CD14-positive monocyte (primary cell): Measurements from ENCODE around the gene CHID1. TPM values are rescaled to one million over a fixed set of nuclear protein-coding genes. Genes with fewer than 3 reads are reported as not detected.

Experiments
- DNase-seq, 3 donors: peaks; one replicate each; pipeline ENCODE4 v3.0.0-alpha.2; 2011 to 2022
- H2AFZ ChIP-seq: 2 replicates; pipeline ENCODE4 v1.6.0; 2012; ENCODE audit warnings: mild to moderate bottlenecking, low read depth, low read length, inconsistent platforms; ENCODE audit not compliant: insufficient read depth, poor library complexity, severe bottlenecking
- H3K27ac ChIP-seq, 2 donors: 1 replicate in 1 of 2; 2 replicates in 1 of 2; pipeline ENCODE4 v1.5.1; 2012 to 2013; ENCODE audit warnings: low read length in 2 of 2, control low read depth in 1 of 2, inconsistent platforms in 1 of 2, low read depth in 1 of 2, mild to moderate bottlenecking in 1 of 2
- H3K27me3 ChIP-seq, 2 donors: one replicate each; pipeline versions ENCODE4 v1.6.0 to v1.6.1; 2011 to 2013; ENCODE audit warnings: low read length in 2 of 2; ENCODE audit not compliant: control insufficient read depth in 2 of 2, insufficient read depth in 2 of 2
- H3K36me3 ChIP-seq, 2 donors: replicated peaks in 1 of 2; 1 replicate in 1 of 2; 2 replicates in 1 of 2; pipeline versions ENCODE4 v1.5.1 to v1.6.1; 2012 to 2013; ENCODE audit warnings: low read length in 2 of 2, control low read depth in 1 of 2, inconsistent platforms in 1 of 2, mild to moderate bottlenecking in 1 of 2; ENCODE audit not compliant: insufficient read depth in 2 of 2, control insufficient read depth in 1 of 2
- H3K4me1 ChIP-seq, 2 donors: 1 replicate in 1 of 2; 2 replicates in 1 of 2; pipeline versions ENCODE4 v1.5.1 to v1.6.1; 2012 to 2013; ENCODE audit warnings: low read length in 2 of 2, control low read depth in 1 of 2, inconsistent platforms in 1 of 2, mild to moderate bottlenecking in 1 of 2, moderate library complexity in 1 of 2; ENCODE audit not compliant: insufficient read depth in 2 of 2, control insufficient read depth in 1 of 2
- H3K4me2 ChIP-seq: replicated peaks from 2 replicates; pipeline ENCODE3; 2012; ENCODE audit warnings: low read length, moderate library complexity, mild to moderate bottlenecking; ENCODE audit not compliant: poor library complexity, severe bottlenecking; ENCODE audit errors: extremely low read depth
- H3K4me3 ChIP-seq, 3 experiments: fragments of 200-600 bp in 1 of 3; sonication (generic) in 1 of 3; replicated peaks in 1 of 3; 1 replicate in 2 of 3; 2 replicates in 1 of 3; pipeline ENCODE4 v1.5.1; 2011 to 2013; ENCODE audit warnings: low read length in 3 of 3, mild to moderate bottlenecking in 3 of 3, control low read depth in 2 of 3, low read depth in 2 of 3, inconsistent platforms in 1 of 3, moderate library complexity in 1 of 3
- H3K79me2 ChIP-seq: 2 replicates; pipeline ENCODE4 v1.6.0; 2012; ENCODE audit warnings: mild to moderate bottlenecking, control low read depth, inconsistent platforms, low read length, moderate library complexity; ENCODE audit not compliant: insufficient read depth
- H3K9ac ChIP-seq: 2 replicates; pipeline ENCODE4 v1.6.0; 2017; ENCODE audit warnings: low read length, mild to moderate bottlenecking; ENCODE audit not compliant: insufficient read depth, poor library complexity, severe bottlenecking
- H3K9me3 ChIP-seq, 2 donors: replicated peaks in 1 of 2; 1 replicate in 1 of 2; 2 replicates in 1 of 2; pipeline versions ENCODE4 v1.5.1 to v1.6.1; 2012 to 2013; ENCODE audit warnings: low read length in 2 of 2, control low read depth in 1 of 2; ENCODE audit not compliant: control insufficient read depth in 1 of 2, insufficient read depth in 1 of 2
- H4K20me1 ChIP-seq: 2 replicates; pipeline ENCODE4 v1.6.0; 2012; ENCODE audit warnings: mild to moderate bottlenecking, low read length, control low read depth, moderate library complexity; ENCODE audit not compliant: insufficient read depth
- H3K27ac Mint-ChIP-seq, 7 donors: one replicate each; pipeline ENCODE4 v1.8.0; 2020; ENCODE audit warnings: mild to moderate bottlenecking in 7 of 7, mixed read lengths in 7 of 7, moderate library complexity in 6 of 7, inconsistent platforms in 2 of 7
- H3K27me3 Mint-ChIP-seq, 3 donors: one replicate each; pipeline ENCODE4 v1.8.0; 2021 to 2022; ENCODE audit warnings: low read depth in 3 of 3, mild to moderate bottlenecking in 3 of 3, mixed read lengths in 3 of 3, moderate library complexity in 3 of 3, inconsistent platforms in 1 of 3
- H3K36me3 Mint-ChIP-seq, 2 donors: one replicate each; pipeline ENCODE4 v1.8.0; 2020; ENCODE audit warnings: mixed read lengths in 2 of 2, inconsistent platforms in 1 of 2, mild to moderate bottlenecking in 1 of 2
- H3K4me1 Mint-ChIP-seq: one replicate; pipeline ENCODE4 v1.8.0; 2020; ENCODE audit warnings: mild to moderate bottlenecking, mixed read lengths
- H3K4me3 Mint-ChIP-seq, 2 donors: one replicate each; pipeline ENCODE4 v1.8.0; 2020; ENCODE audit warnings: mild to moderate bottlenecking in 2 of 2, mixed read lengths in 2 of 2, moderate library complexity in 1 of 2
- H3K9me3 Mint-ChIP-seq, 7 donors: one replicate each; pipeline ENCODE4 v1.8.0; 2020 to 2022; ENCODE audit warnings: mixed read lengths in 7 of 7, mild to moderate bottlenecking in 6 of 7, moderate library complexity in 6 of 7, inconsistent platforms in 2 of 7
- WGBS: methylation state at CpG from one replicate; pipeline ENCODE4 v1.1.5; 2013; ENCODE audit warnings: missing lambda C conversion rate; ENCODE audit not compliant: insufficient coverage; 5-methylcytosine and 5-hydroxymethylcytosine counted together
- intact Hi-C, 2 donors: fragments of 100-400 bp; cut with micrococcal nuclease; formaldehyde crosslinking; loops; one replicate each; pipeline versions ENCODE4 v1.15.0 to v1.15.1; 2023
- polyA plus RNA-seq, 3 donors: library from polyadenylated mRNA; depleted of rRNA in 1 of 3; unstranded in 2 of 3; stranded (reverse) in 1 of 3; fragments of 300-500 nt in 2 of 3; fragments of >200 nt in 1 of 3; fragmentation: Illumina TruSeq in 2 of 3; gene quantifications; 1 replicate in 2 of 3; 2 replicates in 1 of 3; pipeline ENCODE4 v1.2.3, GENCODE V29; 2012 to 2021
- TF ChIP-seq, protein P1 (sequence below): fragments of 200-600 bp; IDR thresholded peaks from one replicate; pipeline ENCODE4 v1.8.0; 2022; ENCODE audit warnings: antibody characterized with exemption, mild to moderate bottlenecking

Gene CHID1
- polyA plus RNA-seq, 3 donors = 23.2 to 45.4 (median 45.0) TPM

DNA sequence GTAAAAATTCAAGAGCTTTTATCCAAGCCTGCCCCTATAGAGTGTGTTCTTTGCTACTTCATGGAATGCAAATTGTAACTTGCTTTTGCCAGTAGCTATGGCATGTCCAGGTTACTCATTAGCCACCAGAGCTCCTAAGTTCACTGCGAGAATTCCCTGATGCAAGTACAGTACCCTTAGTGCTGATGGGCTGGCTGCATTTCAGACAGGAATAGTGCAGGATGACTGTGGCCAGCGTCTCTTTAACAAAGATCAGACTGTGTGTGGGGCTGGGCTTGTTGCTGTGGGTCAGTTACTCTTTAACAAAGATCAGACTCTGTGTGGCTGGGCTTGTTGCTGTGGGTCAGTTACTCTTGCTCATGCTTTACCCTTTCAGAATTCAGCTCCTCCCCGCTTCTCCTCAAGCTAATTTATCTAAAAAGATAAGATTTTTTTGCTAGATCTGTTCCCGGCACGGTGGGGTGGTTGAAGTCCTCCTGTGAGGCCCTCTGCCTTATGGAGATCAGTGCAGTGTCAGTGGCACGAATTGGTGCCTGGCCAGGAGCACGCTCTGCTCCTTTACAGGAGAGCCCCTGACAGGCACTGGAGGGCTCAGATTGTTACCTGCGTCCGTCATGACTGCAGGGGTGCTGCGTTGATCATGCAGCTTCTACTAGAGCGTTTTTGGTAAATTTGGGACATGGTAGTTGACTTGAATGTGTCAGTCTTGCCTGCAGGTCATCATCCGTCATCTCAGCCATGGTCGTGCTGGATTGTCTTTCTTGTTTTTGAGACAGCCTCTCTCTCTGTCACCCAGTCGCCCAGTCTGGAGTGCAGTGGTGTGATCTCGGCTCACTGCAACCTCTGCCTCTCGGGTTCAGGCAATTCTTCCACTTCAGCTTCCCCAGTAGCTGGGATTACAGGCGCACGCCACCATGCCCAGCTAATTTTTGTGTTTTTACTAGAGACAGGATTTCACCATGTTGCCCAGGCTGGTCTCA lies 42.1 kb upstream of the CHID1 start:
- Histone ChIP-seq H3K9me3 (peaks cover 15% of the 10 kb centered on the region in 2 donors), H3K27ac (no peak overlapping the region), H3K9ac (no peak overlapping the region), H3K4me2 (no peak overlapping the region), H3K79me2 (peaks cover 29% of the 10 kb centered on the region), H3K27me3 (no peaks in the 10 kb centered on the region), H2AFZ (no peak overlapping the region), H3K4me1 (no peaks in the 10 kb centered on the region), H4K20me1 (peaks cover 72% of the 10 kb centered on the region), H3K36me3 (peaks cover 0 to 24% of the 10 kb centered on the region in 2 donors), H3K4me3 (no peak overlapping the region)
- Mint-ChIP-seq H3K27me3 (peaks cover 0 to 2% (median 1%) of the 10 kb centered on the region in 3 donors), H3K4me3 (no peak overlapping the region), H3K27ac (peak overlapping the region in 1 of 7 donors; percentile 10), H3K36me3 (peaks cover 21 to 53% of the 10 kb centered on the region in 2 donors), H3K4me1 (peaks cover 17% of the 10 kb centered on the region), H3K9me3 (peaks cover 12 to 20% (median 17%) of the 10 kb centered on the region in 7 donors)
- WGBS = 100% methylated on average over 15 of the region's 18 CpGs
- TF ChIP-seq, protein P1, sequence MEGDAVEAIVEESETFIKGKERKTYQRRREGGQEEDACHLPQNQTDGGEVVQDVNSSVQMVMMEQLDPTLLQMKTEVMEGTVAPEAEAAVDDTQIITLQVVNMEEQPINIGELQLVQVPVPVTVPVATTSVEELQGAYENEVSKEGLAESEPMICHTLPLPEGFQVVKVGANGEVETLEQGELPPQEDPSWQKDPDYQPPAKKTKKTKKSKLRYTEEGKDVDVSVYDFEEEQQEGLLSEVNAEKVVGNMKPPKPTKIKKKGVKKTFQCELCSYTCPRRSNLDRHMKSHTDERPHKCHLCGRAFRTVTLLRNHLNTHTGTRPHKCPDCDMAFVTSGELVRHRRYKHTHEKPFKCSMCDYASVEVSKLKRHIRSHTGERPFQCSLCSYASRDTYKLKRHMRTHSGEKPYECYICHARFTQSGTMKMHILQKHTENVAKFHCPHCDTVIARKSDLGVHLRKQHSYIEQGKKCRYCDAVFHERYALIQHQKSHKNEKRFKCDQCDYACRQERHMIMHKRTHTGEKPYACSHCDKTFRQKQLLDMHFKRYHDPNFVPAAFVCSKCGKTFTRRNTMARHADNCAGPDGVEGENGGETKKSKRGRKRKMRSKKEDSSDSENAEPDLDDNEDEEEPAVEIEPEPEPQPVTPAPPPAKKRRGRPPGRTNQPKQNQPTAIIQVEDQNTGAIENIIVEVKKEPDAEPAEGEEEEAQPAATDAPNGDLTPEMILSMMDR = no peak
- intact Hi-C loops = no loop called here
- DNase-seq = no peak

DNA sequence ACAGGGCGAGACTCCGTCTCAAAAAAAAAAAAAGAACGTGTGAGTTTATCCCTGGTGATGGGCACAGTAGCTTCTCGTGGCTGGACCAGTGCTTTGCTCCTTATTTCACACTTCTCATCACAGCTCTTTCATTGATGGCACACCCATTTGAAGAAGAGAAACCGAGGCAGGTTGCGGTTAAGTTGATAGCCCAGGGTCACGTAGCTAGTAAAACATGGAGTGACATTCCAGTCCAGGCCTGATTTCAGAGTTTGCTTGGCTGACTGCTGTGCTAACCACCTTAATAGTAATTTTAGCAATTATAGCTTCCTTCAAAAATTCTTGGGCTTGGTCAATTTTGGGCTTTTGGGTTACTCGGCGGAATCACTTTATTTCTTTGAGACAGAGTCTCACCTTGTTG lies 40.9 kb upstream of the CHID1 start:
- peaks cover 68% of the 10 kb centered on the region for H4K20me1 ChIP-seq
- H2AFZ ChIP-seq = no peak overlapping the region
- 100% methylated on average over 5 of the region's 9 CpGs for WGBS
- Mint-ChIP-seq H3K27ac (peak overlapping the region in 1 of 7 donors; percentile 0), H3K36me3 (peaks cover 21 to 54% of the 10 kb centered on the region in 2 donors), H3K27me3 (peaks cover 0 to 2% (median 1%) of the 10 kb centered on the region in 3 donors), H3K4me1 (peaks cover 17% of the 10 kb centered on the region), H3K4me3 (no peak overlapping the region), H3K9me3 (peaks cover 12 to 23% (median 17%) of the 10 kb centered on the region in 7 donors)
- H3K9ac ChIP-seq = no peak overlapping the region
- H3K27ac ChIP-seq = no peak overlapping the region
- H3K4me2 ChIP-seq = no peak overlapping the region
- no peaks in the 10 kb centered on the region for H3K4me1 ChIP-seq
- no peak overlapping the region for H3K4me3 ChIP-seq
- H3K27me3 ChIP-seq = no peaks in the 10 kb centered on the region
- DNase-seq = no peak
- H3K9me3 ChIP-seq = peaks cover 15 to 16% of the 10 kb centered on the region in 2 donors
- H3K36me3 ChIP-seq = peaks cover 0 to 24% of the 10 kb centered on the region in 2 donors
- intact Hi-C loops = no loop called here
- H3K79me2 ChIP-seq = peaks cover 30% of the 10 kb centered on the region
- TF ChIP-seq, protein P1 = no peak
